SK-N-SH (cell line): ENCODE results near the gene ABCG1. TPM values are rescaled to one million over a fixed set of nuclear protein-coding genes. Genes with fewer than 3 reads are reported as not detected.

Source experiments
- CTCF ChIA-PET: fragments of 300-600, 350-600 bp; formaldehyde crosslinking; extraction: SDS; loops from one replicate; lab custom pipeline; 2021; lab: Yijun Ruan, JAX
- POLR2A ChIA-PET: fragments of 350-600 bp; sonication (Branson Sonifier 250); formaldehyde crosslinking; extraction: SDS; loops from one replicate; lab custom pipeline; 2020; ENCODE audit warnings: antibody characterized with exemption, inconsistent platforms; lab: Yijun Ruan, JAX
- DNase-seq: peaks from one replicate; pipeline ENCODE4 v3.0.0; 2012
- H2AFZ ChIP-seq: fragments of 200-600 bp; sonication (generic); 2 replicates; pipeline ENCODE4 v1.8.1; 2016; ENCODE audit warnings: antibody characterized with exemption, mild to moderate bottlenecking, low read depth
- H3F3A ChIP-seq: fragments of 200-600 bp; sonication (generic); replicated peaks from 2 replicates; pipeline ENCODE3; 2016; ENCODE audit warnings: antibody characterized with exemption, mild to moderate bottlenecking; ENCODE audit not compliant: insufficient read depth
- H3K27ac ChIP-seq, 2 experiments: fragments of 200-500 bp in 1 of 2; fragments of 200-600 bp in 1 of 2; sonication (Bioruptor generic) in 1 of 2; sonication (generic), shearing (Covaris generic) in 1 of 2; 2 replicates each; pipeline versions ENCODE4 v1.5.1 to v1.6.1; 2014 to 2016; ENCODE audit warnings: low read depth in 2 of 2, inconsistent platforms in 1 of 2, low read length in 1 of 2, mild to moderate bottlenecking in 1 of 2, mixed read lengths in 1 of 2
- H3K27me3 ChIP-seq: fragments of 200-600 bp; sonication (generic), shearing (Covaris generic); 2 replicates; pipeline ENCODE4 v1.6.1; 2016; ENCODE audit warnings: mixed run types; ENCODE audit not compliant: insufficient read depth
- H3K36me3 ChIP-seq, 2 experiments: fragments of 200-500 bp in 1 of 2; fragments of 200-600 bp in 1 of 2; sonication (Bioruptor generic) in 1 of 2; sonication (generic) in 1 of 2; replicated peaks in 1 of 2; 2 replicates each; pipeline versions ENCODE3 to v1.5.1; 2014 to 2016; ENCODE audit warnings: low read length in 1 of 2, mild to moderate bottlenecking in 1 of 2; ENCODE audit not compliant: insufficient read depth in 2 of 2, control insufficient read depth in 1 of 2
- H3K4me1 ChIP-seq, 2 experiments: fragments of 200-500 bp in 1 of 2; fragments of 200-600 bp in 1 of 2; sonication (Bioruptor generic) in 1 of 2; sonication (generic), shearing (Covaris generic) in 1 of 2; 2 replicates each; pipeline versions ENCODE4 v1.5.1 to v1.6.1; 2014 to 2016; ENCODE audit warnings: low read depth in 1 of 2, low read length in 1 of 2, mixed run types in 1 of 2; ENCODE audit not compliant: insufficient read depth in 2 of 2, control insufficient read depth in 1 of 2
- H3K4me2 ChIP-seq: fragments of 200-600 bp; sonication (generic), shearing (Covaris generic); 2 replicates; pipeline ENCODE4 v1.6.1; 2017; ENCODE audit warnings: mixed run types
- H3K4me3 ChIP-seq, 2 experiments: fragments of 200-500 bp in 1 of 2; fragments of 200-600 bp in 1 of 2; sonication (Bioruptor generic) in 1 of 2; sonication (generic), shearing (Covaris generic) in 1 of 2; 2 replicates each; pipeline versions ENCODE4 v1.5.1 to v1.8.1; 2014 to 2016; ENCODE audit warnings: low read depth in 2 of 2, inconsistent platforms in 1 of 2, low read length in 1 of 2, mild to moderate bottlenecking in 1 of 2, mixed read lengths in 1 of 2, moderate library complexity in 1 of 2
- H3K79me2 ChIP-seq: fragments of 200-600 bp; sonication (generic); 2 replicates; pipeline ENCODE4 v1.8.1; 2017; ENCODE audit warnings: mild to moderate bottlenecking; ENCODE audit not compliant: insufficient read depth
- H3K9ac ChIP-seq: fragments of 200-600 bp; sonication (generic); 2 replicates; pipeline ENCODE4 v1.6.1; 2017; ENCODE audit warnings: mixed run types
- H3K9me2 ChIP-seq: fragments of 200-600 bp; sonication (generic); 2 replicates; pipeline ENCODE4 v1.6.1; 2017; ENCODE audit warnings: mixed run types
- H3K9me3 ChIP-seq: fragments of 200-600 bp; sonication (generic); 2 replicates; pipeline ENCODE4 v1.6.1; 2017; ENCODE audit warnings: mixed run types, mild to moderate bottlenecking, moderate library complexity
- H4K20me1 ChIP-seq: fragments of 200-600 bp; sonication (generic); 2 replicates; pipeline ENCODE4 v1.6.1; 2017; ENCODE audit warnings: mild to moderate bottlenecking, mixed run types; ENCODE audit not compliant: insufficient read depth
- CHD2 ChIP-seq: fragments of 150-350 bp; IDR thresholded peaks from 2 replicates; pipeline ENCODE4 v1.6.1; 2018; ENCODE audit warnings: low read length; ENCODE audit not compliant: partially characterized antibody
- CTCF ChIP-seq: fragments of 200-600 bp; sonication (generic); IDR thresholded peaks from 2 replicates; pipeline ENCODE4 v1.6.1; 2017; ENCODE audit warnings: antibody characterized with exemption, mild to moderate bottlenecking, moderate library complexity
- ELF1 ChIP-seq: IDR thresholded peaks from 2 replicates; pipeline ENCODE4 v1.4.0; 2012
- FOSL2 ChIP-seq: IDR thresholded peaks from 2 replicates; pipeline ENCODE4 v1.4.0; 2012; ENCODE audit warnings: low read depth, mild to moderate bottlenecking, moderate library complexity, borderline replicate concordance
- FOXM1 ChIP-seq: IDR thresholded peaks from 2 replicates; pipeline ENCODE4 v1.4.0; 2012; ENCODE audit warnings: low read depth, mild to moderate bottlenecking
- GABPA ChIP-seq: IDR thresholded peaks from 2 replicates; pipeline ENCODE4 v1.4.0; 2012; ENCODE audit warnings: low read depth, mild to moderate bottlenecking
- JUND ChIP-seq: IDR thresholded peaks from 2 replicates; pipeline ENCODE4 v1.4.0; 2012
- NRF1 ChIP-seq: IDR thresholded peaks from 2 replicates; pipeline ENCODE4 v1.6.1; 2012; ENCODE audit warnings: low read depth, mild to moderate bottlenecking, low read length
- POLR2AphosphoS5 ChIP-seq: IDR thresholded peaks from 2 replicates; pipeline ENCODE4 v1.6.1; 2012; ENCODE audit warnings: low read depth, low read length
- RCOR1 ChIP-seq: fragments of 150-350 bp; IDR thresholded peaks from 2 replicates; pipeline ENCODE4 v1.6.1; 2017; ENCODE audit warnings: antibody characterized with exemption, low read length
- RFX5 ChIP-seq: IDR thresholded peaks from 2 replicates; pipeline ENCODE4 v1.6.1; 2012; ENCODE audit warnings: mild to moderate bottlenecking, improper control_type of control experiment, low read length
- RXRA ChIP-seq: IDR thresholded peaks from 2 replicates; pipeline ENCODE4 v1.4.0; 2012; ENCODE audit warnings: low read depth, mild to moderate bottlenecking, borderline replicate concordance
- SIN3A ChIP-seq: IDR thresholded peaks from 2 replicates; pipeline ENCODE4 v1.6.1; 2012; ENCODE audit warnings: low read depth, mild to moderate bottlenecking, low read length, moderate library complexity, borderline replicate concordance
- USF2 ChIP-seq: fragments of 150-350 bp; IDR thresholded peaks from 2 replicates; pipeline ENCODE4 v1.6.1; 2017; ENCODE audit warnings: antibody characterized with exemption, low read length, low read depth, borderline replicate concordance
- YY1 ChIP-seq: IDR thresholded peaks from 2 replicates; pipeline ENCODE4 v1.4.0; 2012; ENCODE audit warnings: low read depth, mild to moderate bottlenecking
- WGBS: methylation state at CpG from one replicate; pipeline ENCODE4 v1.1.6; 2017; ENCODE audit warnings: low lambda C conversion rate; 5-methylcytosine and 5-hydroxymethylcytosine counted together
- polyA plus RNA-seq, 3 experiments: library from polyadenylated mRNA; depleted of rRNA; stranded (reverse); fragments of >200 nt; gene quantifications; 2 replicates each; pipeline ENCODE4 v1.2.3, GENCODE V29; 2012
- TF ChIP-seq, protein P1 (sequence below): IDR thresholded peaks from 2 replicates; pipeline ENCODE4 v1.4.0; 2012; ENCODE audit warnings: low read depth, borderline replicate concordance

Gene ABCG1
- polyA plus RNA-seq, 1 of the 3 experiments (the other 2 are of a cell fraction), result 0.07 TPM

DNA sequence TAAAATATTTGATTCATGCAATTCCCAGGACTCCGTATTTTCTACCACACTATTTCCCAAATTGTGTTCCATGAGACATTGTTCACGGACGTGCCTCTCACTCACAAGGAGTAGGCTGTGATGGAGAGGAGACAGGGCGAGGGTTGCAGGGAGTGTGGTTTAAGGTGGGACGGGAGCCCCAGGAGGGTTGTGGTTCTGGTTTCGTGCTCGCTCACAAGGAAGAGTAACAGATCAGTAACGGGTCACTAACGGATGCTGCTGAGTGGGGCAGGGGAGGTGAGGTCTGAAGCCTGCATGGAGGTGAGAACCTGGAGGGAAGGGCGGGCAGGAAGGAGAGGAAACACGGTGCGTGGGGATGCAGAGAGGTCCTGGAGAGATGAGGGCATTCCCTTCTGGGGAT lies 67.5 kb downstream of the ABCG1 start:
- DNase-seq, result no peak
- 53% methylated on average over 12 of the region's 12 CpGs for WGBS
- ChIA-PET CTCF (no interaction called here), POLR2A (no interaction called here)
- Histone ChIP-seq H3K9me3 (no peaks in the 10 kb centered on the region), H3K36me3 (no peaks in the 10 kb centered on the region), H3K27ac (no peak overlapping the region), H2AFZ (no peak overlapping the region), H3K4me1 (no peaks in the 10 kb centered on the region), H3K9ac (no peak overlapping the region), H3K27me3 (no peaks in the 10 kb centered on the region), H3K79me2 (no peaks in the 10 kb centered on the region), H3F3A (no peaks in the 10 kb centered on the region), H3K4me2 (no peak overlapping the region), H4K20me1 (no peaks in the 10 kb centered on the region), H3K4me3 (no peak overlapping the region), H3K9me2 (no peaks in the 10 kb centered on the region)
- no peak for TF ChIP-seq USF2
- TF ChIP-seq FOXM1, result no peak
- TF ChIP-seq RCOR1, result no peak
- no peak for TF ChIP-seq CHD2
- no peak for TF ChIP-seq FOSL2
- no peak for TF ChIP-seq ELF1
- no peak for TF ChIP-seq RFX5
- no peak for TF ChIP-seq POLR2AphosphoS5
- no peak for TF ChIP-seq YY1
- TF ChIP-seq NRF1, result no peak
- TF ChIP-seq, protein P1, sequence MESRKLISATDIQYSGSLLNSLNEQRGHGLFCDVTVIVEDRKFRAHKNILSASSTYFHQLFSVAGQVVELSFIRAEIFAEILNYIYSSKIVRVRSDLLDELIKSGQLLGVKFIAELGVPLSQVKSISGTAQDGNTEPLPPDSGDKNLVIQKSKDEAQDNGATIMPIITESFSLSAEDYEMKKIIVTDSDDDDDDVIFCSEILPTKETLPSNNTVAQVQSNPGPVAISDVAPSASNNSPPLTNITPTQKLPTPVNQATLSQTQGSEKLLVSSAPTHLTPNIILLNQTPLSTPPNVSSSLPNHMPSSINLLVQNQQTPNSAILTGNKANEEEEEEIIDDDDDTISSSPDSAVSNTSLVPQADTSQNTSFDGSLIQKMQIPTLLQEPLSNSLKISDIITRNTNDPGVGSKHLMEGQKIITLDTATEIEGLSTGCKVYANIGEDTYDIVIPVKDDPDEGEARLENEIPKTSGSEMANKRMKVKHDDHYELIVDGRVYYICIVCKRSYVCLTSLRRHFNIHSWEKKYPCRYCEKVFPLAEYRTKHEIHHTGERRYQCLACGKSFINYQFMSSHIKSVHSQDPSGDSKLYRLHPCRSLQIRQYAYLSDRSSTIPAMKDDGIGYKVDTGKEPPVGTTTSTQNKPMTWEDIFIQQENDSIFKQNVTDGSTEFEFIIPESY, result no peak
- TF ChIP-seq GABPA, result no peak
- no peak for TF ChIP-seq SIN3A
- TF ChIP-seq JUND, result no peak
- TF ChIP-seq RXRA, result no peak
- no peak for TF ChIP-seq CTCF
